SK-N-SH (cell line): Measurements from ENCODE around the gene MAP7. TPM values are rescaled to one million over a fixed set of nuclear protein-coding genes. Genes with fewer than 3 reads are reported as not detected.

Experiments
- CTCF ChIA-PET: fragments of 300-600, 350-600 bp; formaldehyde crosslinking; extraction: SDS; loops from one replicate; lab custom pipeline; 2021; lab: Yijun Ruan, JAX
- POLR2A ChIA-PET: fragments of 350-600 bp; sonication (Branson Sonifier 250); formaldehyde crosslinking; extraction: SDS; loops from one replicate; lab custom pipeline; 2020; ENCODE audit warnings: antibody characterized with exemption, inconsistent platforms; lab: Yijun Ruan, JAX
- DNase-seq: peaks from one replicate; pipeline ENCODE4 v3.0.0; 2012
- H2AFZ ChIP-seq: fragments of 200-600 bp; sonication (generic); 2 replicates; pipeline ENCODE4 v1.8.1; 2016; ENCODE audit warnings: antibody characterized with exemption, mild to moderate bottlenecking, low read depth
- H3F3A ChIP-seq: fragments of 200-600 bp; sonication (generic); replicated peaks from 2 replicates; pipeline ENCODE3; 2016; ENCODE audit warnings: antibody characterized with exemption, mild to moderate bottlenecking; ENCODE audit not compliant: insufficient read depth
- H3K27ac ChIP-seq, 2 experiments: fragments of 200-500 bp in 1 of 2; fragments of 200-600 bp in 1 of 2; sonication (Bioruptor generic) in 1 of 2; sonication (generic), shearing (Covaris generic) in 1 of 2; 2 replicates each; pipeline versions ENCODE4 v1.5.1 to v1.6.1; 2014 to 2016; ENCODE audit warnings: low read depth in 2 of 2, inconsistent platforms in 1 of 2, low read length in 1 of 2, mild to moderate bottlenecking in 1 of 2, mixed read lengths in 1 of 2
- H3K27me3 ChIP-seq: fragments of 200-600 bp; sonication (generic), shearing (Covaris generic); 2 replicates; pipeline ENCODE4 v1.6.1; 2016; ENCODE audit warnings: mixed run types; ENCODE audit not compliant: insufficient read depth
- H3K36me3 ChIP-seq, 2 experiments: fragments of 200-500 bp in 1 of 2; fragments of 200-600 bp in 1 of 2; sonication (Bioruptor generic) in 1 of 2; sonication (generic) in 1 of 2; replicated peaks in 1 of 2; 2 replicates each; pipeline versions ENCODE3 to v1.5.1; 2014 to 2016; ENCODE audit warnings: low read length in 1 of 2, mild to moderate bottlenecking in 1 of 2; ENCODE audit not compliant: insufficient read depth in 2 of 2, control insufficient read depth in 1 of 2
- H3K4me1 ChIP-seq, 2 experiments: fragments of 200-500 bp in 1 of 2; fragments of 200-600 bp in 1 of 2; sonication (Bioruptor generic) in 1 of 2; sonication (generic), shearing (Covaris generic) in 1 of 2; 2 replicates each; pipeline versions ENCODE4 v1.5.1 to v1.6.1; 2014 to 2016; ENCODE audit warnings: low read depth in 1 of 2, low read length in 1 of 2, mixed run types in 1 of 2; ENCODE audit not compliant: insufficient read depth in 2 of 2, control insufficient read depth in 1 of 2
- H3K4me2 ChIP-seq: fragments of 200-600 bp; sonication (generic), shearing (Covaris generic); 2 replicates; pipeline ENCODE4 v1.6.1; 2017; ENCODE audit warnings: mixed run types
- H3K4me3 ChIP-seq, 2 experiments: fragments of 200-500 bp in 1 of 2; fragments of 200-600 bp in 1 of 2; sonication (Bioruptor generic) in 1 of 2; sonication (generic), shearing (Covaris generic) in 1 of 2; 2 replicates each; pipeline versions ENCODE4 v1.5.1 to v1.8.1; 2014 to 2016; ENCODE audit warnings: low read depth in 2 of 2, inconsistent platforms in 1 of 2, low read length in 1 of 2, mild to moderate bottlenecking in 1 of 2, mixed read lengths in 1 of 2, moderate library complexity in 1 of 2
- H3K79me2 ChIP-seq: fragments of 200-600 bp; sonication (generic); 2 replicates; pipeline ENCODE4 v1.8.1; 2017; ENCODE audit warnings: mild to moderate bottlenecking; ENCODE audit not compliant: insufficient read depth
- H3K9ac ChIP-seq: fragments of 200-600 bp; sonication (generic); 2 replicates; pipeline ENCODE4 v1.6.1; 2017; ENCODE audit warnings: mixed run types
- H3K9me2 ChIP-seq: fragments of 200-600 bp; sonication (generic); 2 replicates; pipeline ENCODE4 v1.6.1; 2017; ENCODE audit warnings: mixed run types
- H3K9me3 ChIP-seq: fragments of 200-600 bp; sonication (generic); 2 replicates; pipeline ENCODE4 v1.6.1; 2017; ENCODE audit warnings: mixed run types, mild to moderate bottlenecking, moderate library complexity
- H4K20me1 ChIP-seq: fragments of 200-600 bp; sonication (generic); 2 replicates; pipeline ENCODE4 v1.6.1; 2017; ENCODE audit warnings: mild to moderate bottlenecking, mixed run types; ENCODE audit not compliant: insufficient read depth
- EP300 ChIP-seq, 2 experiments: IDR thresholded peaks; 2 replicates each; pipeline versions ENCODE4 v1.4.0 to v1.6.1; 2012; ENCODE audit warnings: borderline replicate concordance in 1 of 2, low read depth in 1 of 2, low read length in 1 of 2
- FOSL2 ChIP-seq: IDR thresholded peaks from 2 replicates; pipeline ENCODE4 v1.4.0; 2012; ENCODE audit warnings: low read depth, mild to moderate bottlenecking, moderate library complexity, borderline replicate concordance
- FOXM1 ChIP-seq: IDR thresholded peaks from 2 replicates; pipeline ENCODE4 v1.4.0; 2012; ENCODE audit warnings: low read depth, mild to moderate bottlenecking
- GABPA ChIP-seq: IDR thresholded peaks from 2 replicates; pipeline ENCODE4 v1.4.0; 2012; ENCODE audit warnings: low read depth, mild to moderate bottlenecking
- GATA2 ChIP-seq: sonication (generic); formaldehyde crosslinking; IDR thresholded peaks from 2 replicates; pipeline ENCODE4 v1.5.0; 2020; ENCODE audit warnings: mild to moderate bottlenecking, missing genetic modification reagents
- IRF3 ChIP-seq: fragments of 150-350 bp; IDR thresholded peaks from 2 replicates; pipeline ENCODE4 v1.6.1; 2016; ENCODE audit warnings: mild to moderate bottlenecking, low read depth, low read length
- JUND ChIP-seq: IDR thresholded peaks from 2 replicates; pipeline ENCODE4 v1.4.0; 2012
- MEF2A ChIP-seq: IDR thresholded peaks from 2 replicates; pipeline ENCODE4 v1.4.0; 2012; ENCODE audit warnings: low read depth, borderline replicate concordance
- MXI1 ChIP-seq: IDR thresholded peaks from 2 replicates; pipeline ENCODE4 v1.6.1; 2012; ENCODE audit warnings: mild to moderate bottlenecking, low read depth, low read length, improper control_type of control experiment
- NFIC ChIP-seq: IDR thresholded peaks from 2 replicates; pipeline ENCODE4 v1.4.0; 2012; ENCODE audit warnings: borderline replicate concordance
- NRF1 ChIP-seq: IDR thresholded peaks from 2 replicates; pipeline ENCODE4 v1.6.1; 2012; ENCODE audit warnings: low read depth, mild to moderate bottlenecking, low read length
- POLR2AphosphoS5 ChIP-seq: IDR thresholded peaks from 2 replicates; pipeline ENCODE4 v1.6.1; 2012; ENCODE audit warnings: low read depth, low read length
- RAD21 ChIP-seq: IDR thresholded peaks from 2 replicates; pipeline ENCODE4 v1.6.1; 2012; ENCODE audit warnings: mild to moderate bottlenecking, low read length
- RCOR1 ChIP-seq: fragments of 150-350 bp; IDR thresholded peaks from 2 replicates; pipeline ENCODE4 v1.6.1; 2017; ENCODE audit warnings: antibody characterized with exemption, low read length
- REST ChIP-seq: IDR thresholded peaks from 2 replicates; pipeline ENCODE4 v1.6.1; 2012; ENCODE audit warnings: mild to moderate bottlenecking, low read depth, low read length, moderate library complexity
- RFX5 ChIP-seq: IDR thresholded peaks from 2 replicates; pipeline ENCODE4 v1.6.1; 2012; ENCODE audit warnings: mild to moderate bottlenecking, improper control_type of control experiment, low read length
- TAF1 ChIP-seq: IDR thresholded peaks from 2 replicates; pipeline ENCODE4 v1.6.1; 2012; ENCODE audit warnings: low read depth, mild to moderate bottlenecking, low read length, moderate library complexity, borderline replicate concordance
- TCF12 ChIP-seq: IDR thresholded peaks from 2 replicates; pipeline ENCODE4 v1.4.0; 2012
- TEAD4 ChIP-seq: IDR thresholded peaks from 2 replicates; pipeline ENCODE4 v1.4.0; 2012; ENCODE audit warnings: mild to moderate bottlenecking, borderline replicate concordance; ENCODE audit not compliant: insufficient read depth
- USF1 ChIP-seq: IDR thresholded peaks from 2 replicates; pipeline ENCODE4 v1.4.0; 2012; ENCODE audit warnings: low read depth, borderline replicate concordance
- USF2 ChIP-seq: fragments of 150-350 bp; IDR thresholded peaks from 2 replicates; pipeline ENCODE4 v1.6.1; 2017; ENCODE audit warnings: antibody characterized with exemption, low read length, low read depth, borderline replicate concordance
- YY1 ChIP-seq: IDR thresholded peaks from 2 replicates; pipeline ENCODE4 v1.4.0; 2012; ENCODE audit warnings: low read depth, mild to moderate bottlenecking
- WGBS: methylation state at CpG from one replicate; pipeline ENCODE4 v1.1.6; 2017; ENCODE audit warnings: low lambda C conversion rate; 5-methylcytosine and 5-hydroxymethylcytosine counted together
- polyA plus RNA-seq, 3 experiments: library from polyadenylated mRNA; depleted of rRNA; stranded (reverse); fragments of >200 nt; gene quantifications; 2 replicates each; pipeline ENCODE4 v1.2.3, GENCODE V29; 2012

MAP7 gene
- polyA plus RNA-seq, 1 of the 3 experiments (the other 2 are of a cell fraction): 0.76 TPM

GRCh38 chr6:136533487-136533886 is 16.7 kb downstream of the MAP7 start:
- CTCF ChIA-PET: interaction anchor here (1.0 to 2.5 kb wide), 3 partner anchors 14 to 561 kb away, joined by 3 to 9 read pairs (median 3); no protein-coding TSS in a partner anchor
- no peaks in the 10 kb centered on the region for H3K27me3 ChIP-seq
- H3K79me2 ChIP-seq: no peaks in the 10 kb centered on the region
- H3K4me1 ChIP-seq: peaks cover 0 to 3% of the 10 kb centered on the region in 2 experiments; a peak in 2 of 4 replicates
- DNase-seq: no peak
- 66% methylated on average over 5 of the region's 5 CpGs for WGBS
- POLR2A ChIA-PET: no interaction called here
- H4K20me1 ChIP-seq: no peaks in the 10 kb centered on the region
- no peak overlapping the region for H3K9ac ChIP-seq
- H3K9me2 ChIP-seq: no peaks in the 10 kb centered on the region
- no peak overlapping the region for H3K4me2 ChIP-seq
- no peaks in the 10 kb centered on the region for H3K36me3 ChIP-seq
- no peak overlapping the region for H3K27ac ChIP-seq
- no peaks in the 10 kb centered on the region for H3F3A ChIP-seq
- H3K4me3 ChIP-seq: no peak overlapping the region
- H3K9me3 ChIP-seq: no peaks in the 10 kb centered on the region
- TF ChIP-seq TAF1: no peak
- no peak for TF ChIP-seq TEAD4
- no peak for TF ChIP-seq TCF12
- no peak for TF ChIP-seq RCOR1
- no peak for TF ChIP-seq MXI1
- no peak for TF ChIP-seq RFX5
- TF ChIP-seq REST: no peak
- no peak for TF ChIP-seq RAD21
- no peak for TF ChIP-seq GATA2
- no peak for TF ChIP-seq IRF3
- TF ChIP-seq NRF1: no peak
- no peak for TF ChIP-seq USF1
- no peak overlapping the region for H2AFZ ChIP-seq

GRCh38 chr6:136532030-136532429 is 18.2 kb downstream of the MAP7 start:
- H3F3A ChIP-seq: no peaks in the 10 kb centered on the region
- no peaks in the 10 kb centered on the region for H3K79me2 ChIP-seq
- WGBS: 86% methylated on average over 6 of the region's 6 CpGs
- no peaks in the 10 kb centered on the region for H3K9me2 ChIP-seq
- H2AFZ ChIP-seq: no peak overlapping the region
- POLR2A ChIA-PET: no interaction called here
- no peak overlapping the region for H3K27ac ChIP-seq
- H4K20me1 ChIP-seq: no peaks in the 10 kb centered on the region
- no peaks in the 10 kb centered on the region for H3K27me3 ChIP-seq
- peaks cover 0 to 12% of the 10 kb centered on the region in 2 experiments; a peak in 2 of 4 replicates for H3K4me1 ChIP-seq
- H3K36me3 ChIP-seq: no peaks in the 10 kb centered on the region
- no peak overlapping the region for H3K4me2 ChIP-seq
- no peak overlapping the region for H3K9ac ChIP-seq
- no peak for DNase-seq
- H3K4me3 ChIP-seq: no peak overlapping the region
- no peaks in the 10 kb centered on the region for H3K9me3 ChIP-seq
- CTCF ChIA-PET: interaction anchor here (0.9 to 2.5 kb wide), 2 partner anchors 15 to 18 kb away, joined by 3 to 9 read pairs; partner anchors contain the start of gene MAP7
- TF ChIP-seq IRF3 (no peak), FOXM1 (no peak), NFIC (no peak), YY1 (no peak), TEAD4 (no peak), MXI1 (no peak), EP300 (IDR thresholded peaks at IDR 0.05; ENCODE audit: borderline replicate concordance in 1 of 2, low read depth in 1 of 2, low read length in 1 of 2) (no peak), GABPA (no peak), TAF1 (no peak), JUND (no peak), RAD21 (no peak), FOSL2 (no peak), MEF2A (no peak), USF2 (no peak), POLR2AphosphoS5 (no peak)
